Parathyroid adenoma (tissue), 2 donors: Measurements from ENCODE around the gene TNFRSF12A.

Experiments
- H2AFZ ChIP-seq: fragments of 300-600 bp; sonication (generic); one replicate; pipeline ENCODE4 v1.7.0; 2017; ENCODE audit warnings: antibody characterized with exemption, mild to moderate bottlenecking
- H3K27ac ChIP-seq: fragments of 300-600 bp; sonication (generic); one replicate; pipeline ENCODE4 v1.7.0; 2017
- H3K27me3 ChIP-seq: fragments of 300-600 bp; sonication (generic); one replicate; pipeline ENCODE4 v1.7.0; 2017; ENCODE audit warnings: low read length; ENCODE audit not compliant: control insufficient read depth, insufficient read depth
- H3K36me3 ChIP-seq: fragments of 300-600 bp; sonication (generic); one replicate; pipeline ENCODE4 v1.7.0; 2017; ENCODE audit warnings: low read length; ENCODE audit not compliant: control insufficient read depth, insufficient read depth
- H3K4me1 ChIP-seq: fragments of 300-600 bp; sonication (generic); one replicate; pipeline ENCODE4 v1.7.0; 2017; ENCODE audit warnings: control low read depth
- H3K4me2 ChIP-seq: fragments of 300-600 bp; sonication (generic); one replicate; pipeline ENCODE4 v1.7.0; 2017; ENCODE audit warnings: low read length
- H3K4me3 ChIP-seq: fragments of 300-600 bp; sonication (generic); one replicate; pipeline ENCODE4 v1.7.0; 2017; ENCODE audit warnings: low read depth, low read length
- H3K79me2 ChIP-seq: fragments of 300-600 bp; sonication (generic); one replicate; pipeline ENCODE4 v1.7.0; 2017; ENCODE audit warnings: control low read depth
- H3K9ac ChIP-seq: fragments of 300-600 bp; sonication (generic); one replicate; pipeline ENCODE4 v1.7.0; 2017; ENCODE audit warnings: mild to moderate bottlenecking
- H3K9me3 ChIP-seq: fragments of 300-600 bp; sonication (generic); one replicate; pipeline ENCODE4 v1.7.0; 2017; ENCODE audit warnings: low read length; ENCODE audit not compliant: control insufficient read depth
- TF ChIP-seq, protein P1 (sequence below): fragments of 300-600 bp; sonication (generic); IDR thresholded peaks from one replicate; pipeline ENCODE4 v1.7.0; 2017; ENCODE audit warnings: antibody characterized with exemption, mild to moderate bottlenecking
- donor health status: primary hyperparathyroidism.

TNFRSF12A gene, protein sequence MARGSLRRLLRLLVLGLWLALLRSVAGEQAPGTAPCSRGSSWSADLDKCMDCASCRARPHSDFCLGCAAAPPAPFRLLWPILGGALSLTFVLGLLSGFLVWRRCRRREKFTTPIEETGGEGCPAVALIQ

GRCh38 chr16:3020247-3020603, at the start of gene TNFRSF12A:
Gene TNFRSF12A, plus strand, starts transcription at chr16:3020368. Its CDS starts 30 bp downstream, at chr16:3020398.
- Histone ChIP-seq H2AFZ (peak within 1 kb of the TSS; percentile 83), H3K9ac (peak within 1 kb of the TSS; percentile 43), H3K36me3 (no peaks in the 10 kb centered on the region), H3K27me3 (no peaks in the 10 kb centered on the region), H3K4me1 (peaks cover 18% of the 10 kb centered on the region), H3K79me2 (no peaks in the 10 kb centered on the region), H3K4me2 (peak within 1 kb of the TSS; percentile 99), H3K9me3 (no peaks in the 10 kb centered on the region), H3K4me3 (peak within 1 kb of the TSS; percentile 73), H3K27ac (peak within 1 kb of the TSS; percentile 97)
- TF ChIP-seq, protein P1, sequence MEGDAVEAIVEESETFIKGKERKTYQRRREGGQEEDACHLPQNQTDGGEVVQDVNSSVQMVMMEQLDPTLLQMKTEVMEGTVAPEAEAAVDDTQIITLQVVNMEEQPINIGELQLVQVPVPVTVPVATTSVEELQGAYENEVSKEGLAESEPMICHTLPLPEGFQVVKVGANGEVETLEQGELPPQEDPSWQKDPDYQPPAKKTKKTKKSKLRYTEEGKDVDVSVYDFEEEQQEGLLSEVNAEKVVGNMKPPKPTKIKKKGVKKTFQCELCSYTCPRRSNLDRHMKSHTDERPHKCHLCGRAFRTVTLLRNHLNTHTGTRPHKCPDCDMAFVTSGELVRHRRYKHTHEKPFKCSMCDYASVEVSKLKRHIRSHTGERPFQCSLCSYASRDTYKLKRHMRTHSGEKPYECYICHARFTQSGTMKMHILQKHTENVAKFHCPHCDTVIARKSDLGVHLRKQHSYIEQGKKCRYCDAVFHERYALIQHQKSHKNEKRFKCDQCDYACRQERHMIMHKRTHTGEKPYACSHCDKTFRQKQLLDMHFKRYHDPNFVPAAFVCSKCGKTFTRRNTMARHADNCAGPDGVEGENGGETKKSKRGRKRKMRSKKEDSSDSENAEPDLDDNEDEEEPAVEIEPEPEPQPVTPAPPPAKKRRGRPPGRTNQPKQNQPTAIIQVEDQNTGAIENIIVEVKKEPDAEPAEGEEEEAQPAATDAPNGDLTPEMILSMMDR, result no peak

GRCh38 chr16:2970563-2970962, 49.6 kb upstream of the TNFRSF12A start:
- Histone ChIP-seq H3K27ac (peak overlapping the region; percentile 78), H3K4me2 (peak overlapping the region; percentile 93), H3K79me2 (no peaks in the 10 kb centered on the region), H3K4me3 (peak overlapping the region; percentile 67), H3K36me3 (no peaks in the 10 kb centered on the region), H3K9ac (peak overlapping the region; percentile 14), H2AFZ (peak overlapping the region; percentile 74), H3K9me3 (no peaks in the 10 kb centered on the region), H3K27me3 (no peaks in the 10 kb centered on the region), H3K4me1 (peaks cover 19% of the 10 kb centered on the region)
- TF ChIP-seq, protein P1, result no peak

- Histone ChIP-seq H3K27me3 (no peaks in the 10 kb centered on the region), H3K27ac (peak overlapping the region; percentile 78), H2AFZ (no peak overlapping the region), H3K9ac (no peak overlapping the region), H3K79me2 (no peaks in the 10 kb centered on the region), H3K36me3 (no peaks in the 10 kb centered on the region), H3K4me2 (peak overlapping the region; percentile 93), H3K4me3 (peak overlapping the region; percentile 67), H3K9me3 (no peaks in the 10 kb centered on the region), H3K4me1 (peaks cover 19% of the 10 kb centered on the region)
- TF ChIP-seq, protein P1, result no peak
These were observed 48.8 kb upstream of the TNFRSF12A start for GRCh38 chr16:2971134-2971984.

DNA sequence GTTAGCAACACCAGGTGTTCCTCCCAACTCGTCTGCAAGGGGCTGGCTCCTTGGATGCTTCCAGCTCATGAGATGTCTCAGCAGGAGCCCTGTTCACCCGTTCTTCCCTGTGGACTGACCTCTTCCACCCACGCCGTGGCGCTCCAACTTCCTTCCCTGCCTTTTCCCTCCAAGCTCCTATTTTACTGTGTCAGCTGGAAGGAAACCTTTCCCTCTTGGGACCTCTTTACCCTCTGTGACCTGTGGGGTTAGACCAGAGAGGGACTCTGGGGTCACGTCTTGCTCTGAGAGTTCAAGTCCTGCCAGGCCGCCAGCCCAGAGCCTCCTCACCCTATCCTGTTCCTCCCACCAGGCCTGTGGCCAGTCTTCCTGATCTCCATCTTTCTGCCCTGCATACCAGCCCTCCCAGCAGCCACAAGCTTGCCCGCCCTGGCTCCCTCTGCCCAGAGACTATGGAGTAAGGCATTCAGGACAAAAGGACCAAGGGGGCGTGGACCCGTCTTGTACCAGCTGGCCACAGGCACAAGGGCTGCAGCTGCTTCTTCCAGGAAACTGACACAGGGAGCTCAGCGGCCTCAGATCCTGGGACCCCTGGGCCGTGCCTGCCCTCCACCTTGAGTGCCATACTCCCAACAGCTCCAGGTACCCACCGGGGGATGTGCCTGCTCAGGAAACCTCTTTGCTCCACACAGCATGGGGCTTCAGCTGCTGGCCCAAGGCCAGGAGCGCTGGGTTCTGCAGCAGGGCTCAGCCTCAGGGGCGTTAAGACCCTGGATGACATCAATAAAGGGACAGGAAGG, 48.0 kb upstream of the TNFRSF12A start:
- no peaks in the 10 kb centered on the region for H3K36me3 ChIP-seq
- no peak overlapping the region for H3K4me2 ChIP-seq
- TF ChIP-seq, protein P1, result no peak
- H3K9me3 ChIP-seq, result no peaks in the 10 kb centered on the region
- H3K4me3 ChIP-seq, result no peak overlapping the region
- peaks cover 19% of the 10 kb centered on the region for H3K4me1 ChIP-seq
- no peak overlapping the region for H3K9ac ChIP-seq
- H2AFZ ChIP-seq, result no peak overlapping the region
- no peak overlapping the region for H3K27ac ChIP-seq
- H3K79me2 ChIP-seq, result no peaks in the 10 kb centered on the region
- H3K27me3 ChIP-seq, result no peaks in the 10 kb centered on the region
